ENCODE results near the gene PFN4. TPM values are rescaled to one million over a fixed set of nuclear protein-coding genes. Genes with fewer than 3 reads are reported as not detected.
"Not testable (repeated sequence)": the region's sequence is repeated elsewhere in the genome, so short reads cannot be mapped to it uniquely, and the experiment has no call there.

The PFN4 gene
- total and polyA plus RNA-seq, 4 experiments from 2014 or later, result not detected

DNA sequence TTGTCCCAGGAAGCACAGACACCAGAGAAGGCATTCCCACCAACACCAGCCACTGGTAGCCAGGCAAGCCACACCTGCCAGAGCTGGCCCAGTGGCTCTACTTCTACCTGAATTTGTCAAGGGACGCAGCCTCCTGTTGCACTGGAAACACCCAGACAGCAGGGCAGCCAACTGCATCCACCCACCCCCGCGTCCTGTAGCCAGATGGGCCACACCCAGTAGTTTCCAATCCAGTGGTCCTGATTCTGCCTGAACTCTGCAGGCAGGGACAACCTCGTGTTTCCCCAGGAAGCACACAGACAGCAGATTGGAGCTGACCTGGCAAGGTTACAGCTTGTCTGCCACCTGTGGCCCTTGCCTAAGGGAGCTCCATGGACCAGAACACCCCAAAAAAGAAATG is 18.2 kb downstream of the PFN4 start:
- CTCF ChIA-PET (ENCODE audit: partially characterized antibody), result no interaction called here
- H3K9me3 Mint-ChIP-seq, result peaks cover 3 to 35% (median 23%) of the 10 kb centered on the region in 8 donors

DNA sequence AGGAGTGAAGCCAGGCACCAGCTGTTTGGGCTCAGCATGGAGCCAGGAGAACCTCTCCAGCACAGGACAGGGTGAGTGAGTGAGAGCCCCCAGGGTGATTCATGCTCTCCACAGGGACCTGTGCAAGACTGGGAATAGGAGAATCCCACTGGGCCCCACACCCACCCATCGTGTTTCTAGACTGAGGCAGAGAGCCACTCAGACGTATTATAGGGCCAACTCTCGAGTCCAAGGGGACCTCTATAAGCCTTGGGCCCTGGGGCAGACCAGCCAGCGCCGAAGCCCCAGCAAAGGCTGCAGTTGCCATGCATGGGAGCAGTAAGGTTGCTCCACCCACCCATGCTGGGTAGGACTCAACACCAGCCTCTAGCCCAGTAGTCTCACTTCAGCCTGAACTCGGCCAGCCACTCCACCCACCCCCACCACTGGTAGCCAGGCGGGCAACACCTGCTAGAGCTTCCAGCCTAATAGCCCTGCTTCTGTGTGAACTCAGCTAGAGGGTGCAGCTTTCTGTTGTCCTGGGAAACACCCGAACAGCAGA is 19.0 kb downstream of the PFN4 start:
- intact Hi-C loops (cut with micrococcal nuclease), result no loop called here
- H3K4me1 Mint-ChIP-seq, result no peaks in the 10 kb centered on the region
- no peak overlapping the region for H3K4me3 Mint-ChIP-seq
- CTCF ChIA-PET (ENCODE audit: partially characterized antibody), result interaction anchor here (1.0 to 2.5 kb wide), 2 partner anchors 18 to 20 kb away, joined by 3 to 10 read pairs; partner anchors contain the start of gene TP53I3
- no peak for DNase-seq
- Histone ChIP-seq H3K27ac (ENCODE audit: low read depth, low read length) (no peak overlapping the region), H3K9me3 (ENCODE audit: control insufficient read depth in 1 of 2, low read length in 2 of 2) (no peaks in the 10 kb centered on the region), H3K4me3 (ENCODE audit: low read length in 2 of 2) (no peak overlapping the region), H3K27me3 (ENCODE audit: insufficient read depth, low read length) (no peaks in the 10 kb centered on the region), H3K4me1 (ENCODE audit: insufficient read depth, low read length) (no peaks in the 10 kb centered on the region), H3K36me3 (ENCODE audit: insufficient read depth, low read length) (no peaks in the 10 kb centered on the region)
- H3K27me3 Mint-ChIP-seq, result no peaks in the 10 kb centered on the region
- H3K36me3 Mint-ChIP-seq, result peaks cover 16 to 45% of the 10 kb centered on the region in 2 donors
- H3K9me3 Mint-ChIP-seq, result peaks cover 3 to 35% (median 23%) of the 10 kb centered on the region in 8 donors
- no peak overlapping the region for H3K27ac Mint-ChIP-seq
- POLR2A ChIA-PET (ENCODE audit: partially characterized antibody), result no interaction called here

More for the DNA sequence above, 18.2 kb downstream of the PFN4 start:
- H3K4me1 Mint-ChIP-seq, result no peaks in the 10 kb centered on the region
- Histone ChIP-seq H3K9me3 (ENCODE audit: control insufficient read depth in 1 of 2, low read length in 2 of 2) (no peaks in the 10 kb centered on the region), H3K4me3 (ENCODE audit: low read length in 2 of 2) (no peak overlapping the region), H3K4me1 (ENCODE audit: insufficient read depth, low read length) (no peaks in the 10 kb centered on the region), H3K27me3 (ENCODE audit: insufficient read depth, low read length) (no peaks in the 10 kb centered on the region), H3K27ac (ENCODE audit: low read depth, low read length) (no peak overlapping the region), H3K36me3 (ENCODE audit: insufficient read depth, low read length) (no peaks in the 10 kb centered on the region)
- intact Hi-C loops (cut with micrococcal nuclease), result no loop called here
- H3K36me3 Mint-ChIP-seq, result peaks cover 18 to 45% of the 10 kb centered on the region in 2 donors
- no peaks in the 10 kb centered on the region for H3K27me3 Mint-ChIP-seq
- POLR2A ChIA-PET (ENCODE audit: partially characterized antibody), result no interaction called here
- DNase-seq, result no peak
- no peak overlapping the region for H3K27ac Mint-ChIP-seq
- H3K4me3 Mint-ChIP-seq, result no peak overlapping the region

- intact Hi-C loops (cut with micrococcal nuclease), result no loop called here
- POLR2A ChIA-PET (ENCODE audit: partially characterized antibody), result no interaction called here
- Mint-ChIP-seq H3K4me3 (no peak overlapping the region), H3K36me3 (peaks cover 13 to 44% of the 10 kb centered on the region in 2 donors), H3K27me3 (no peaks in the 10 kb centered on the region), H3K27ac (no peak overlapping the region), H3K9me3 (peaks cover 0 to 30% (median 19%) of the 10 kb centered on the region in 8 donors), H3K4me1 (no peaks in the 10 kb centered on the region)
- Histone ChIP-seq H3K27me3 (ENCODE audit: insufficient read depth, low read length) (no peaks in the 10 kb centered on the region), H3K4me1 (ENCODE audit: insufficient read depth, low read length) (no peaks in the 10 kb centered on the region), H3K36me3 (ENCODE audit: insufficient read depth, low read length) (no peaks in the 10 kb centered on the region), H3K9me3 (ENCODE audit: control insufficient read depth in 1 of 2, low read length in 2 of 2) (no peaks in the 10 kb centered on the region), H3K27ac (ENCODE audit: low read depth, low read length) (no peak overlapping the region), H3K4me3 (ENCODE audit: low read length in 2 of 2) (no peak overlapping the region)
- CTCF ChIA-PET (ENCODE audit: partially characterized antibody), result interaction anchor here (2.5 kb wide), 1 partner anchor 18 kb away, joined by 10 read pairs; the partner anchor contains the start of gene TP53I3
- no peak for DNase-seq
These were observed 20.5 kb downstream of the PFN4 start for GRCh38 chr2:24102677-24103076.

- DNase-seq, result no peak
- Mint-ChIP-seq H3K36me3 (peaks cover 13 to 44% of the 10 kb centered on the region in 2 donors), H3K27me3 (no peaks in the 10 kb centered on the region), H3K27ac (no peak overlapping the region), H3K4me3 (no peak overlapping the region), H3K9me3 (peaks cover 0 to 34% (median 17%) of the 10 kb centered on the region in 8 donors), H3K4me1 (no peaks in the 10 kb centered on the region)
- Histone ChIP-seq H3K4me3 (ENCODE audit: low read length in 2 of 2) (no peak overlapping the region), H3K27me3 (ENCODE audit: insufficient read depth, low read length) (no peaks in the 10 kb centered on the region), H3K9me3 (ENCODE audit: control insufficient read depth in 1 of 2, low read length in 2 of 2) (no peaks in the 10 kb centered on the region), H3K36me3 (ENCODE audit: insufficient read depth, low read length) (no peaks in the 10 kb centered on the region), H3K27ac (ENCODE audit: low read depth, low read length) (no peak overlapping the region), H3K4me1 (ENCODE audit: insufficient read depth, low read length) (no peaks in the 10 kb centered on the region)
- intact Hi-C loops (cut with micrococcal nuclease), result no loop called here
- POLR2A ChIA-PET (ENCODE audit: partially characterized antibody), result no interaction called here
- CTCF ChIA-PET (ENCODE audit: partially characterized antibody), result interaction anchor here (2.5 kb wide), 1 partner anchor 18 kb away, joined by 10 read pairs; the partner anchor contains the start of gene TP53I3
These were observed 21.1 kb downstream of the PFN4 start for GRCh38 chr2:24101992-24102391.

DNA sequence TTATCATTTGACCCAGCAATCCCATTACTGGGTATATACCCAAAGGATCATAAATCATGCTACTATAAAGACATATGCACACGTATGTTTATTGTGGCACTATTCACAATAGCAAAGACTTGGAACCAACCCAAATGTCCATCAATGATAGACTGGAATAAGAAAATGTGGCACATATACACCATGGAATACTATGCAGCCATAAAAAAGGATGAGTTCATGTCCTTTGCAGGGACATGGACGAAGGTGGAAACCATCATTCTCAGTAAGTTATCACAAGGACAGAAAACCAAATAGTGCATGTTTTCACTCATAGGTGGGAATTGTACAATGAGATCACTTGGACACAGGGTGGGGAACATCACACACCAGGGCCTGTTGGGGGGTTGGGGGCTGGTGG is 22.4 kb downstream of the PFN4 start:
- POLR2A ChIA-PET (ENCODE audit: partially characterized antibody); H3K36me3 ChIP-seq (ENCODE audit: insufficient read depth, low read length); H3K27ac ChIP-seq (ENCODE audit: low read depth, low read length); DNase-seq; H3K27me3 ChIP-seq (ENCODE audit: insufficient read depth, low read length); H3K4me3 Mint-ChIP-seq; H3K27me3 Mint-ChIP-seq; H3K4me1 Mint-ChIP-seq; H3K27ac Mint-ChIP-seq; H3K9me3 ChIP-seq (ENCODE audit: control insufficient read depth in 1 of 2, low read length in 2 of 2); H3K4me1 ChIP-seq (ENCODE audit: insufficient read depth, low read length); H3K4me3 ChIP-seq (ENCODE audit: low read length in 2 of 2); CTCF ChIA-PET (ENCODE audit: partially characterized antibody); intact Hi-C loops (cut with micrococcal nuclease): not testable (repeated sequence)
- Mint-ChIP-seq H3K9me3 (peaks cover 0 to 26% (median 10%) of the 10 kb centered on the region in 8 donors), H3K36me3 (peaks cover 9 to 50% of the 10 kb centered on the region in 2 donors)

GRCh38 chr2:24095171-24095677 is 27.9 kb downstream of the PFN4 start:
- H3K4me3 Mint-ChIP-seq; DNase-seq; H3K9me3 ChIP-seq (ENCODE audit: control insufficient read depth in 1 of 2, low read length in 2 of 2); H3K27ac ChIP-seq (ENCODE audit: low read depth, low read length); POLR2A ChIA-PET (ENCODE audit: partially characterized antibody); H3K4me3 ChIP-seq (ENCODE audit: low read length in 2 of 2); H3K27me3 ChIP-seq (ENCODE audit: insufficient read depth, low read length); intact Hi-C loops (cut with micrococcal nuclease); H3K4me1 Mint-ChIP-seq; H3K4me1 ChIP-seq (ENCODE audit: insufficient read depth, low read length); CTCF ChIA-PET (ENCODE audit: partially characterized antibody); H3K36me3 ChIP-seq (ENCODE audit: insufficient read depth, low read length); H3K27me3 Mint-ChIP-seq; H3K27ac Mint-ChIP-seq: not testable (repeated sequence)
- peaks cover 4 to 47% of the 10 kb centered on the region in 2 donors for H3K36me3 Mint-ChIP-seq
- peaks cover 0 to 21% (median 5%) of the 10 kb centered on the region in 8 donors for H3K9me3 Mint-ChIP-seq

GRCh38 chr2:24093270-24093669 is 29.9 kb downstream of the PFN4 start:
- H3K4me1 Mint-ChIP-seq; H3K27me3 Mint-ChIP-seq; H3K27me3 ChIP-seq (ENCODE audit: insufficient read depth, low read length); H3K9me3 ChIP-seq (ENCODE audit: control insufficient read depth in 1 of 2, low read length in 2 of 2); H3K4me3 ChIP-seq (ENCODE audit: low read length in 2 of 2); DNase-seq; H3K27ac Mint-ChIP-seq; CTCF ChIA-PET (ENCODE audit: partially characterized antibody); H3K4me1 ChIP-seq (ENCODE audit: insufficient read depth, low read length); H3K36me3 ChIP-seq (ENCODE audit: insufficient read depth, low read length); intact Hi-C loops (cut with micrococcal nuclease); H3K27ac ChIP-seq (ENCODE audit: low read depth, low read length); POLR2A ChIA-PET (ENCODE audit: partially characterized antibody): not testable (repeated sequence)
- peak overlapping the region in 1 of 8 donors; percentile 48 for H3K4me3 Mint-ChIP-seq
- H3K9me3 Mint-ChIP-seq, result peaks cover 0 to 12% (median 2%) of the 10 kb centered on the region in 8 donors
- peaks cover 6 to 42% of the 10 kb centered on the region in 2 donors for H3K36me3 Mint-ChIP-seq

Measured in CD4-positive, alpha-beta memory T cell (primary cell).